Transverse colon (tissue), 4 donors: ENCODE measurements around the gene LYZL4. TPM values are rescaled to one million over a fixed set of nuclear protein-coding genes. Genes with fewer than 3 reads are reported as not detected.

ENCODE experiments used
- DNase-seq: peaks from one replicate; pipeline ENCODE4 v3.0.0-alpha.2; 2019
- H3K27ac ChIP-seq, 4 donors: fragments of 200-600 bp; sonication (generic); 2 replicates each; pipeline ENCODE4 v1.5.1; 2016 to 2018; ENCODE audit warnings: inconsistent platforms in 4 of 4
- H3K27me3 ChIP-seq: fragments of 200-600 bp; sonication (generic); 2 replicates; pipeline ENCODE4 v1.5.1; 2017; ENCODE audit warnings: inconsistent platforms
- H3K36me3 ChIP-seq, 4 donors: fragments of 200-600 bp; sonication (generic); 2 replicates each; pipeline ENCODE4 v1.5.1; 2017 to 2019; ENCODE audit warnings: inconsistent platforms in 4 of 4
- H3K4me1 ChIP-seq, 4 donors: fragments of 200-600 bp; sonication (generic); 2 replicates each; pipeline ENCODE4 v1.5.1; 2017 to 2020; ENCODE audit warnings: inconsistent platforms in 4 of 4
- H3K4me3 ChIP-seq, 4 donors: fragments of 200-600 bp; sonication (generic); 1 replicate in 1 of 4; 2 replicates in 3 of 4; pipeline versions ENCODE4 v1.5.1 to v1.6.1; 2017 to 2019; ENCODE audit warnings: inconsistent platforms in 4 of 4
- H3K9me3 ChIP-seq, 2 donors: fragments of 200-600 bp; sonication (generic); 2 replicates each; pipeline ENCODE4 v1.5.1; 2017 to 2019; ENCODE audit warnings: inconsistent platforms in 2 of 2
- CTCF ChIP-seq, 5 experiments: fragments of 200-600 bp in 3 of 5; fragments of 450-650 bp in 2 of 5; sonication (generic) in 3 of 5; IDR thresholded peaks; 1 replicate in 2 of 5; 2 replicates in 3 of 5; pipeline ENCODE4 v1.5.1; 2016 to 2017; ENCODE audit warnings: antibody characterized with exemption in 5 of 5, inconsistent platforms in 3 of 5, mild to moderate bottlenecking in 2 of 5, moderate library complexity in 1 of 5
- EP300 ChIP-seq: sonication (generic); formaldehyde crosslinking; IDR thresholded peaks from one replicate; pipeline ENCODE4 v1.6.1; 2017; ENCODE audit warnings: antibody characterized with exemption, low read depth
- POLR2A ChIP-seq: fragments of 450-650 bp; IDR thresholded peaks from one replicate; pipeline ENCODE4 v1.6.1; 2016; ENCODE audit warnings: antibody characterized with exemption, mild to moderate bottlenecking, moderate library complexity
- POLR2AphosphoS5 ChIP-seq, 3 donors: sonication (generic); formaldehyde crosslinking; IDR thresholded peaks; one replicate each; pipeline ENCODE4 v1.6.1; 2016; ENCODE audit warnings: antibody characterized with exemption in 3 of 3
- WGBS, 2 donors: methylation state at CpG; one replicate each; pipeline ENCODE4 v1.1.5; 2018; ENCODE audit warnings: low coverage in 1 of 2; 5-methylcytosine and 5-hydroxymethylcytosine counted together
- in situ Hi-C, 4 donors: fragments of 200-750 bp; cut with MboI; loops; one replicate each; pipeline versions ENCODE4 v1.15.0 to v1.15.1; 2017; ENCODE audit warnings: low sequenced_read_pairs in 3 of 4, low pct_ligation_motif_present in 1 of 4, low pct_unique_long_range_greater_than_20kb in 1 of 4
- intact Hi-C: fragments of 100-400 bp; cut with DNase I; formaldehyde crosslinking; loops from one replicate; pipeline ENCODE4 v1.15.1; 2023; ENCODE audit warnings: low total_unique reads
- total RNA-seq, 4 donors: library from RNA; depleted of rRNA; stranded (reverse); fragments of >200 nt; gene quantifications; one replicate each; pipeline ENCODE4 v1.1.0, GENCODE V29; 2016

LYZL4 gene
- total RNA-seq, 4 donors from 2014 or later = not detected

- Histone ChIP-seq H3K36me3 (no peaks in the 10 kb centered on the region), H3K4me3 (no peak overlapping the region), H3K9me3 (no peaks in the 10 kb centered on the region), H3K27me3 (no peaks in the 10 kb centered on the region), H3K4me1 (no peaks in the 10 kb centered on the region), H3K27ac (no peak overlapping the region)
- intact Hi-C loops (no loop called here), in situ Hi-C loops (no loop called here)
- DNase-seq = no peak
- WGBS, 2 donors = 74 to 84% methylated on average over 2 to 8 of the region's 8 CpGs
- TF ChIP-seq POLR2A = no peak
- no peak for TF ChIP-seq EP300
- TF ChIP-seq CTCF (IDR thresholded peaks at IDR 0.05) = no peak
- TF ChIP-seq POLR2AphosphoS5 (IDR thresholded peaks at IDR 0.05) = no peak
These were observed 12.8 kb downstream of the LYZL4 start for GRCh38 chr3:42397644-42398043.

GRCh38 chr3:42394579-42395288, 15.7 kb downstream of the LYZL4 start:
- TF ChIP-seq POLR2AphosphoS5 (IDR thresholded peaks at IDR 0.05) = no peak
- intact Hi-C loops (no loop called here), in situ Hi-C loops (no loop called here)
- H3K27ac ChIP-seq = no peak overlapping the region
- H3K27me3 ChIP-seq = no peaks in the 10 kb centered on the region
- 67 to 72% methylated on average over 4 to 12 of the region's 12 CpGs for whole genome bisulfite sequencing, 2 donors
- H3K36me3 ChIP-seq = no peaks in the 10 kb centered on the region
- no peaks in the 10 kb centered on the region for H3K9me3 ChIP-seq
- no peak for DNase-seq
- no peak overlapping the region for H3K4me3 ChIP-seq
- no peaks in the 10 kb centered on the region for H3K4me1 ChIP-seq

GRCh38 chr3:42387802-42388651, 22.4 kb downstream of the LYZL4 start:
- DNase-seq = no peak
- TF ChIP-seq CTCF (IDR thresholded peaks at IDR 0.05) = no peak
- TF ChIP-seq EP300 = no peak
- TF ChIP-seq POLR2A = no peak
- TF ChIP-seq POLR2AphosphoS5 (IDR thresholded peaks at IDR 0.05) = no peak

GRCh38 chr3:42381551-42382082, 28.8 kb downstream of the LYZL4 start:
- no peaks in the 10 kb centered on the region for H3K27me3 ChIP-seq
- 92 to 93% methylated on average over 4 to 6 of the region's 6 CpGs for WGBS, 2 donors
- TF ChIP-seq CTCF (IDR thresholded peaks at IDR 0.05) = no peak
- TF ChIP-seq POLR2A = no peak
- no peak for TF ChIP-seq POLR2AphosphoS5 (IDR thresholded peaks at IDR 0.05)
- TF ChIP-seq EP300 = no peak
- intact Hi-C loops (no loop called here), in situ Hi-C loops (no loop called here)
- H3K9me3 ChIP-seq = no peaks in the 10 kb centered on the region
- H3K4me3 ChIP-seq = no peak overlapping the region
- no peak for DNase-seq
- no peaks in the 10 kb centered on the region for H3K36me3 ChIP-seq
- no peak overlapping the region for H3K27ac ChIP-seq
- H3K4me1 ChIP-seq = no peaks in the 10 kb centered on the region

More at GRCh38 chr3:42387802-42388651, 22.4 kb downstream of the LYZL4 start:
- H3K4me1 ChIP-seq = no peaks in the 10 kb centered on the region
- H3K4me3 ChIP-seq = no peak overlapping the region
- H3K27ac ChIP-seq = no peak overlapping the region
- H3K27me3 ChIP-seq = no peaks in the 10 kb centered on the region
- intact Hi-C loops (no loop called here), in situ Hi-C loops (no loop called here)
- no peaks in the 10 kb centered on the region for H3K36me3 ChIP-seq
- no peaks in the 10 kb centered on the region for H3K9me3 ChIP-seq
- 50 to 54% methylated on average over 4 to 10 of the region's 10 CpGs for WGBS, 2 donors
